HG02970 (cell line): ENCODE measurements around the gene HEXIM2.
"Not testable (repeated sequence)": the region's sequence is repeated elsewhere in the genome, so short reads cannot be mapped to it uniquely, and the experiment has no call there.

Experiments used
- ATAC-seq: cut with Tn5 transposase; IDR thresholded peaks from one replicate; pipeline ENCODE4 v1.9.1; 2021; ENCODE audit warnings: mild to moderate bottlenecking, moderate library complexity, moderate number of reproducible peaks; ENCODE audit not compliant: unreplicated experiment, low FRiP score

The HEXIM2 gene

DNA sequence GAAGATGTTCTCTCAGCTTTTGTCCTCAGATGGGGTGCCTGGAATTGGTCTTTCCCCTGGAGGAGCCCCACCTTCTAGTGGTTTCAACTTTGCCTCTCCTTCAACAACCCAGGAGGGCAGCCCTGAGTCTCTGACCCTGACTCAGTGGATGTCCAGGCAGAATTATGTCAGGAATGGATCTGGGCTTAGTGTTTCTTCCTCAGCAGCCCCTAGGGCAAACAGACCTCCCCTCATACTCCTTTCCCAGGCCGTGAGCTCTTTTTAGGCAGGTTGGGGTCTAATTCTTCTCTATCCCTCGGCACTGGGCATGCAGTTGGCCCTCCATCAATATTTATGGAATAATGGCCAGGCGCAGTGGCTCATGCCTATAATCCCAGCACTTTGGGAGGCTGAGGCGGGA lies 39.8 kb downstream of the HEXIM2 start:
- no peak for ATAC-seq

GRCh38 chr17:45201880-45202279 lies 40.2 kb downstream of the HEXIM2 start:
- ATAC-seq: not testable (repeated sequence)

GRCh38 chr17:45218895-45219661 lies 57.4 kb downstream of the HEXIM2 start:
- ATAC-seq: no peak
